HepG2 (cell line): ENCODE results near the gene PIR.

ENCODE experiments used
- CEBPB ChIP-seq: IDR thresholded peaks from 2 replicates; pipeline ENCODE4 v1.6.1; 2011; ENCODE audit warnings: low read depth, low read length, improper control_type of control experiment, borderline replicate concordance
- CTCF ChIP-seq: sonication (generic); formaldehyde crosslinking; IDR thresholded peaks from 2 replicates; pipeline ENCODE4 v1.5.0; 2020; ENCODE audit warnings: mild to moderate bottlenecking, missing genetic modification reagents, moderate library complexity
- ETV6 ChIP-seq: sonication (generic); formaldehyde crosslinking; conservative IDR thresholded peaks from 2 replicates; pipeline ENCODE4 v1.4.0; 2020; ENCODE audit warnings: missing genetic modification reagents
- HOXA3 ChIP-seq: sonication (generic); formaldehyde crosslinking; IDR thresholded peaks from 2 replicates; pipeline ENCODE4 v1.5.0; 2020; ENCODE audit warnings: missing genetic modification reagents
- JUNB ChIP-seq: sonication (generic); formaldehyde crosslinking; IDR thresholded peaks from 2 replicates; pipeline ENCODE4 v1.8.0; 2022; ENCODE audit warnings: missing genetic modification reagents, mild to moderate bottlenecking, borderline replicate concordance
- POLR2A ChIP-seq, 2 experiments: IDR thresholded peaks; 2 replicates each; pipeline ENCODE4 v1.6.1; 2011; ENCODE audit warnings: low read depth in 2 of 2, low read length in 2 of 2, mild to moderate bottlenecking in 1 of 2, moderate library complexity in 1 of 2; ENCODE audit not compliant: insufficient read depth in 1 of 2
- SIN3A ChIP-seq: IDR thresholded peaks from 2 replicates; pipeline ENCODE4 v1.6.1; 2011; ENCODE audit warnings: low read depth, mild to moderate bottlenecking, control low read depth, low read length, borderline replicate concordance
- THAP9 ChIP-seq: sonication (generic); formaldehyde crosslinking; IDR thresholded peaks from 2 replicates; pipeline ENCODE4; 2020; ENCODE audit warnings: missing genetic modification reagents, mild to moderate bottlenecking, borderline replicate concordance
- ZMYM2 ChIP-seq: sonication (generic); formaldehyde crosslinking; IDR thresholded peaks from 2 replicates; pipeline ENCODE4 v1.8.0; 2022; ENCODE audit warnings: mild to moderate bottlenecking, missing genetic modification reagents
- ZNF333 ChIP-seq: sonication (generic); formaldehyde crosslinking; IDR thresholded peaks from 2 replicates; pipeline ENCODE4 v1.4.0; 2020; ENCODE audit warnings: mild to moderate bottlenecking, missing genetic modification reagents, borderline replicate concordance
- ZNF350 ChIP-seq: sonication (generic); formaldehyde crosslinking; IDR thresholded peaks from 2 replicates; pipeline ENCODE4 v1.4.0; 2020; ENCODE audit warnings: mild to moderate bottlenecking, low read depth, missing genetic modification reagents, borderline replicate concordance
- ZNF354B ChIP-seq: sonication (generic); formaldehyde crosslinking; IDR thresholded peaks from 2 replicates; pipeline ENCODE4 v1.8.0; 2022; ENCODE audit warnings: mild to moderate bottlenecking, missing genetic modification reagents
- ZNF407 ChIP-seq: sonication (generic); formaldehyde crosslinking; IDR thresholded peaks from one replicate; pipeline ENCODE4 v1.5.1; 2020; ENCODE audit warnings: mild to moderate bottlenecking, missing genetic modification reagents; ENCODE audit errors: not compliant biosample characterization
- TF ChIP-seq, protein P1 (sequence below): sonication (generic); formaldehyde crosslinking; IDR thresholded peaks from 2 replicates; pipeline ENCODE4 v1.4.0; 2020; ENCODE audit warnings: mild to moderate bottlenecking, missing genetic modification reagents

GRCh38 chrX:15475021-15475420 is 18.1 kb downstream of the PIR start:
- TF ChIP-seq CTCF (CRISPR knock-in tag) (no peak), ZNF407 (CRISPR knock-in tag) (no peak), JUNB (no peak), HOXA3 (CRISPR knock-in tag) (no peak), ETV6 (CRISPR knock-in tag) (no peak), THAP9 (CRISPR knock-in tag) (no peak), CEBPB (no peak), SIN3A (no peak), ZNF354B (CRISPR knock-in tag) (no peak), ZNF350 (no peak), POLR2A (IDR thresholded peaks at IDR 0.05; ENCODE audit: insufficient read depth in 1 of 2, low read depth in 2 of 2, low read length in 2 of 2) (no peak), ZNF333 (CRISPR knock-in tag) (no peak), ZMYM2 (CRISPR knock-in tag) (no peak)
- TF ChIP-seq, protein P1, sequence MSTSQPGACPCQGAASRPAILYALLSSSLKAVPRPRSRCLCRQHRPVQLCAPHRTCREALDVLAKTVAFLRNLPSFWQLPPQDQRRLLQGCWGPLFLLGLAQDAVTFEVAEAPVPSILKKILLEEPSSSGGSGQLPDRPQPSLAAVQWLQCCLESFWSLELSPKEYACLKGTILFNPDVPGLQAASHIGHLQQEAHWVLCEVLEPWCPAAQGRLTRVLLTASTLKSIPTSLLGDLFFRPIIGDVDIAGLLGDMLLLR (CRISPR knock-in tag), result no peak
